Stimulated activated CD8-positive, alpha-beta memory T cell treated with anti-CD3 and anti-CD28 coated beads, Interleukin-4, amount 100 ng/mL, for 1 hour (primary cell): ENCODE results near the gene SLC29A4.
"Not testable (repeated sequence)": the region's sequence is repeated elsewhere in the genome, so short reads cannot be mapped to it uniquely, and the experiment has no call there.

Experiments
- DNase-seq, 2 donors: peaks; one replicate each; pipeline ENCODE4 v3.0.0-alpha.2; 2020; ENCODE audit warnings: low read depth in 2 of 2, low spot score in 1 of 2

SLC29A4 gene

DNA sequence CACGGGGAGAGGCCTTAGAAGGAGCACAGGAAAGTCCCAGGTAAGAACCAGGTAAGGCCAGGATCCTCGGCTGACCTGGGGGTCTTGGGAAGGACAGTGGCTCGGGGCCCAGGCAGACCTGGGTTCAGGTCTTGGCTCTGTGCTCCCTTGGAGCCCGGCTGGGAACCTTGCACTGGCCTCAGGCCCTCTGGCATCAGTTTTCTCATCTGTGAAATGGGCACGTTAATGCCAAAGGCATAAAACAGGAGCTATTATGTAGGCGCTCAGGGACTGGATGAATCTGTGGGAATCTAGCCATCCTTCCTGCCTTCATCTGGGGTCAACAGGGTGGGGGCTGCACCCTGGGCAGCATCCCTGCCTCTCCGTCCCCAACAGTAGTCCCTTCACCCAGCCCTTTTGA lies 8.3 kb upstream of the SLC29A4 start:
- DNase-seq: no peak

DNA sequence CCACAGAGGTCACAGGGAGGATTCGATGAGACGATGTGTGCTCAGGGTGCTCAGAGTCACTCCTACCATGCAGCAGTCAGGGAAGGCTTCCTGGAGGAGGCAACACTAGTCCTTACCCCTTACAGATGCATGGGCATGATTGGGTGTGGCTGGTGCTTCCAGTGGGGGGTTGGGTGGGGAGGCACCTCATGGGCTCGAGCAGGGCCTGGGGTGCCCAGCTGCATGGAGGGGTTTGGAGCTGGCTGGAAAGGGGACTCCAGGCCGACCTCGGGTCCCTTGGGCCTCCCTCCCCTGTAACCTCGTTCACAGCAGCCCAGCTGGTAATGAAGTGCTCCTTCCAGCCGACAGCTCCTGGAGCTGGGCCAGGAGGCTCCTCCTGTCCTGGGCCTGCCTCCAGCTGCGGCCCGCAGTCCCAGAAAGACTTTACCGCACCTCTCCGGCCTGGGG lies 7.7 kb upstream of the SLC29A4 start:
- not testable (repeated sequence) for DNase-seq

DNA sequence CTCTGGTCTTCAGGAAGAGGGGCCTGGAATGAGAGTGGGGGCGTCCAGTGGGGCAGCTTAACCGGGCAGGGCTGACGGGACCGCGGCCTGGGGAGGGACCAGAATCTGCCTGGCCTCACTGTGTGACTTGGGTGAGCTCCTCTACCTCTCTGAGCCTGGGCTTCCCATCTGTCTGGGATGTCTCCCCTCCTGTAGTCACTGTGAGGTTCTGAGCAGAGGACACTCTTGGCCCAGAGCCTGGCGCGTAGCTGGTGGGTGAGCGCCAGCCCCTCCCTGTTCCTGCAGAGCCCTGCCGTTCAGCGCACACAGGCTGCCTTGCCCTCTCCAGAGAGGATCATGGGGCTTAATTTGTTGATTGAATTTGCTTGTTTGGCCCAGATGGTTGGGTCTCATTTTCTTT lies 7.2 kb upstream of the SLC29A4 start:
- not testable (repeated sequence) for DNase-seq

DNA sequence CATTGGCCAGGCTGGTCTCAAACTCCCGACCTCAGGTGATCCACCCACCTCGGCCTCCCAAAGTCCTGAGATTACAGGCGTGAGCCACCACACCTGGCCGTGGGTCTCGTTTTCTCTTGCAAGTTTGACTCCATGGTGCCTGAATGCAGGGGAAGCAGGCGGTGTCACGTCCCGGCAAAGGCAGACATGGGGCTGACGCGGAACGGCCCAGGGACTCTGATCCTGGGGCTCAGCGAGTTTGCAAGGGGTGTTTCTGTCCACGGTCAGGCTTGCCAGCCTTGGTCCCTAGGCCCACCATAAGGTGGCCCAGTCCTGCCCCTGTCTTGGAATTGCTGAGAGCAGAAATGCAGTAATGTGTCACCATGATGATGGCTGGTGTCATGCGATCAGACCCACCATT lies 6.6 kb upstream of the SLC29A4 start:
- not testable (repeated sequence) for DNase-seq

DNA sequence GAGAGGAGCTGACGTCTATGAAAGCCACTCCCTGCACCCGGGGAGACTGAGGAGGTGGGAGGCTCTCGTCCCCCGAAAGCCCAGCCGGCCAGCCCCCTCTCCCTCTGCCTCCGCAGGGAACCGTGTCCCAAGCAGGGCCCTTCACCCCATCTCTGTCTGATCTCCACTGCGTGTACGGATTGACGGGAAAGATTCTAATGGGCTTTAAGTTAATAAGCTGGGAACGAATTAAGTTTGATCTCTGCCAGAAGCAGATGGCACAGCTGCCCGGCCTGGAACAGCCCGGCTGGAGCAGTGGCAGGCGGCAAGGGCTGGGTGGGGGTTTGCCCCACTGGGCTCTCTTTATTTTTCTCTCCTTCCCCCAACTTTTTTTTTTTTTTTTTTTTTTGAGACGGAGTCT lies 6.1 kb upstream of the SLC29A4 start:
- no peak for DNase-seq

- DNase-seq: no peak
These were observed 4.0 kb upstream of the SLC29A4 start for GRCh38 chr7:5278766-5279165.

- no peak for DNase-seq
These were observed 3.0 kb upstream of the SLC29A4 start for GRCh38 chr7:5279734-5280133.

- DNase-seq: not testable (repeated sequence)
These were observed 894 bp upstream of the SLC29A4 start for GRCh38 chr7:5281598-5282500.

GRCh38 chr7:5283421-5284303 lies 919 bp downstream of the SLC29A4 start:
- DNase-seq: no peak

DNA sequence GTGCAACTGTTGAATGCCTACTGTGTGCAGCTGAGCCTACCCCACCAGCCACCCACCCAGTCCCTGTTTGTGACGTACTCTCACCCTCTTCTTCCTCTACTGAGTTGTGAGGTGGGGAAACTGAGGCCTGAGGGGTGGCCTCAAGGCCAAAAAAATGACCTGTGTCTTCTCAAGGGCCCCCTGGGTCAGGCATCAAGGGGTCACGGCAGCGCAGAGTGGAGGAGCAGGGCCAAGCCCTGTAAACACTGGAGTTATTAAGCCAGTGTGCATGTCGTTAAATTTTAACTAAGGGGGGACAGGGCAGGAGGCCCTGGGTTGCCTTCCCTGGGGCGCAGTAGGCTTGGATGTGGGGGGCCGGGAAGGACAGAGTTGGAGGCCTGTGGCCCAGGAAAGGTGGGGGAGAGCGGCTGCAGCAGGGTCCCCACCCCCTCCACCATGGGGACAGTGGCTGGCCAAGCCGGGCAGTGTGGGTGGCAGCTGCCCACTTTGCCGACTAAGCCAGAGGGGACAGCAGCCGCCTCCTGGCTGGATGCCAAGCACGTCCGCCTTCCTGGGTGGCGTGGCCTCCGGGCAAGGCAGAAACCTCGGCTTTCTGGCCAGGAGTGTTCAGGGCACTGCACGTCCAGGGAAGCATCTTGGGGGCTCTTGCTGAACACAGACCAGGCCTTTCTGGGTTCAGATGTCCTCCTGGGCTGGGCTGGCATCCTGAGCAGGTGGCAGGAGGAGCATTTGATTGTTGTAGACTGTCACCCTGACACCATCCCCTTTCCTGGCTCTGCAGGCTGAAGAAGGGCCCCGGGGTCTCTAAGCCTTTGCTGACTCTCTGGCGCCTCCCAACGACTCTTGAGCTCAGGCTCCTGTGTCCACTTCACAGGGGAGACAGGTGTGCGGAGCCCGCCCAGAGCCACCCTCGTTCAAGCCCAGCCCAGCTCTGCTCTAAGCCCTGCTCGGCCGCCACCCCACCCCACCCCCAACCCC lies 1.9 kb downstream of the SLC29A4 start:
- no peak for DNase-seq

GRCh38 chr7:5286933-5287332 lies 4.2 kb downstream of the SLC29A4 start:
- DNase-seq: no peak

DNA sequence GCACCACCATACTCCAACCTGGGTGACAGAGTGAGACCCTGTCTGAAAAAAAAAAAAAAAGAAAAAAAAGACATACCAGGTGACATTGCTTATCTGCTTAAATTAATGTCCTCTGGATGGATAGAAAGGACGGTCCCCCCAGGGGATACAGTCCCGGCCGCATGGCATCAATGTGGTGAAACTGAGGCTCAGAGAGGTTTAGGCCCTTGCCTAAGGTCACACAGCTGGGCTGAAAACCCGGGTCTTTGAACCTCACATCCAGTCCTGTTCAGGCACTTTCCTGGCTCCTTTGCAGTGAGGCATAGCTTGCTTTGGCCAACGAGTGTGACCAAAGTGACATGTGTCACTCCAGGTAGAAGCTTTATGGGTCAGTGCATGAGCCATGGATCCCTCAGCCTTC lies 4.6 kb downstream of the SLC29A4 start:
- DNase-seq: not testable (repeated sequence)

DNA sequence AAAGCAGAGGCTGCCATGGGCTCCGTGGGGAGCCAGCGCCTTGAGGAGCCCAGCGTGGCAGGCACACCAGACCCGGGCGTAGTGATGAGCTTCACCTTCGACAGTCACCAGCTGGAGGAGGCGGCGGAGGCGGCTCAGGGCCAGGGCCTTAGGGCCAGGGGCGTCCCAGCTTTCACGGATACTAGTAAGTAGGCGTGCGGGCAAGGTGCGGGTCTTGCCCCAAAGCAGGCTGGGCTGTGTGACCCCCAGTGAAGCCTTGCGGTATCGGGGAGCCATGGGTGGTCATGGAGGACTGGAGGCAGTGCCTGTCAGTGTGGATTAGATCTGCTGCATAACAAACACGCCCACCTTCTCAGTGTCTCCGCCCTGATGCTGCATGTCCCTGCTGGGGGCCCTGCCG lies 5.1 kb downstream of the SLC29A4 start:
- no peak for DNase-seq

GRCh38 chr7:5288560-5288959 lies 5.8 kb downstream of the SLC29A4 start:
- not testable (repeated sequence) for DNase-seq

GRCh38 chr7:5289355-5289754 lies 6.6 kb downstream of the SLC29A4 start:
- DNase-seq: no peak

DNA sequence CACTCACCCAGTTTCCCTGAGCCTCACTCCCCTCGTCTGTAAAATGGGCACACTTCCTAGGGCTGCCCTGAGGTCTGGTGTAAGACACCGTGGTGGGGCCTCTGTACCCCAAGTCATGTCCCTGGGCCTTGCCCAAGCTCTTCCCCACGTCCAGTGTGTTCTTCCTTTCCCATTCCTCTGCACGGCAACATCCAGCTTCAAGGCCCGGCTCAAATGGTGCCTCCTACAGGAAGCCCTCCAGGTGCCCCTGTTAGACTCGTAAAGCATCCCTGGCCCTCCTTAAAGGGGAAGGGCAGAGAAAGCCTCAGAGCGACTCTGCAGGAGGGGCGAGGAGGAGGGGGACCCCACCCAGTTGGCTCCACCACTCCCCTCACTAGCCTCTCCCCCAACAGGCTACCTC lies 8.6 kb downstream of the SLC29A4 start:
- DNase-seq: no peak

GRCh38 chr7:5291711-5292335 lies 9.1 kb downstream of the SLC29A4 start:
- not testable (repeated sequence) for DNase-seq

DNA sequence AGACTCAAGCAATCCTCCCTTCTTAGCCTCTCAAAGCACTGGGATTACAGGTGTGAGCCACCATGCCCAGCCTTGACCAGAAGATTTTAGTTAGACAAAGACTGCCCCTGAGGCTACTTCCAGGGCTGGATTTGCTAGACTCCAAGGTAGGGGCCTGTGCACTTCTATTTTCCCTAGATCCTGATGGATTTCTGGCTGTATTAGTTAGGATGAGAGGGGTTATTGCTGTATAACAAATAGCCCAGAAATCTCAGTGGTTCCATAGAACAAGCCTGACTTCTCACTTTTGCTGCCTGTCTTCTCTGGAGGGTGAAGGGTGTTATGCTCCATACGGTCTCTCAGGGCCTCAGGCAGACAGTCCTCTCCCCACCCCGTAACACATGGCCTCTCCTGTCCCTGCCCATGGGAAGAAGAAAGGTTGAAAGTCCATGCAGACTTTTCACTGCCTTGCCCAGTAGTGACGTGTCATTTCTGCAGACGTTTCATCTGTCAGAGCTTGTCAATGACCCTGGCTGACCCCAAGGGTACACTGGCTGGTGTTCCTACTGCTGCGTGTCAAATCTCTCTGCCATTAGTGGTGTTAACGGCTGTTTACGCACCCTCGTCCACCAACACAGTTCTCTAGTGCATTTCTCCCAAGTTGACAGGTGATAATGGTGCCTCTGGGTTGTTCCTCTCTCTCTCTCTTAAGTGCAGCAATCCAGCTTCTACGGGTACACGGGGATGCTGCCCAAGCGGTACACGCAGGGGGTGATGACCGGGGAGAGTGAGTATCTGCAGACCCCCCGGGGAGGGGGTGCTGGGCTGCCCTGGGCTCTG lies 11.6 kb downstream of the SLC29A4 start:
- no peak for DNase-seq
